HEK293 (cell line): ENCODE data around the gene HTT.

ENCODE experiments used
- CTCF ChIP-seq: fragments of 450-650 bp; formaldehyde crosslinking; IDR thresholded peaks from 2 replicates; pipeline ENCODE4 v1.5.1; 2016; ENCODE audit warnings: missing biosample characterization, missing genetic modification characterization
- YY1 ChIP-seq: fragments of 450-650 bp; formaldehyde crosslinking; IDR thresholded peaks from 2 replicates; pipeline ENCODE4 v1.5.1; 2018; ENCODE audit warnings: missing biosample characterization, missing genetic modification characterization
- ZBTB20 ChIP-seq: fragments of 450-650 bp; formaldehyde crosslinking; IDR thresholded peaks from 2 replicates; pipeline ENCODE4 v1.5.1; 2016; ENCODE audit warnings: missing biosample characterization, missing genetic modification characterization
- ZNF10 ChIP-seq: fragments of 450-650 bp; formaldehyde crosslinking; IDR thresholded peaks from 2 replicates; pipeline ENCODE4 v1.5.1; 2017; ENCODE audit warnings: missing biosample characterization, missing genetic modification characterization
- ZNF138 ChIP-seq: fragments of 450-650 bp; formaldehyde crosslinking; IDR thresholded peaks from 2 replicates; pipeline ENCODE4 v1.5.1; 2016; ENCODE audit warnings: missing biosample characterization, missing genetic modification characterization, borderline replicate concordance
- ZNF146 ChIP-seq: fragments of 450-650 bp; formaldehyde crosslinking; IDR thresholded peaks from 2 replicates; pipeline ENCODE4 v1.5.1; 2016; ENCODE audit warnings: missing biosample characterization, missing genetic modification characterization
- ZNF404 ChIP-seq: fragments of 450-650 bp; formaldehyde crosslinking; IDR thresholded peaks from 2 replicates; pipeline ENCODE4 v1.5.1; 2017; ENCODE audit warnings: missing biosample characterization, missing genetic modification characterization
- ZNF518A ChIP-seq: fragments of 450-650 bp; formaldehyde crosslinking; conservative IDR thresholded peaks from 2 replicates; pipeline ENCODE4 v1.5.1; 2016; ENCODE audit warnings: low read depth, missing biosample characterization, missing genetic modification characterization

GRCh38 chr4:3250956-3251690, 176.6 kb downstream of the HTT start:
- TF ChIP-seq CTCF (tag by site-specific recombination): no peak
- TF ChIP-seq ZNF518A (tag by site-specific recombination): no peak
- TF ChIP-seq ZBTB20 (tag by site-specific recombination): no peak
- no peak for TF ChIP-seq ZNF10
- no peak for TF ChIP-seq ZNF404 (tag by site-specific recombination)
- no peak for TF ChIP-seq ZNF138 (tag by site-specific recombination)
- TF ChIP-seq YY1 (tag by site-specific recombination): no peak
- no peak for TF ChIP-seq ZNF146 (tag by site-specific recombination)
